DMS79 (cell line): Measurements from ENCODE around the gene PCP4L1.

Source experiments
- DNase-seq: peaks from one replicate; lab custom pipeline; 2025; lab: John Stamatoyannopoulos, UW

Gene PCP4L1

DNA sequence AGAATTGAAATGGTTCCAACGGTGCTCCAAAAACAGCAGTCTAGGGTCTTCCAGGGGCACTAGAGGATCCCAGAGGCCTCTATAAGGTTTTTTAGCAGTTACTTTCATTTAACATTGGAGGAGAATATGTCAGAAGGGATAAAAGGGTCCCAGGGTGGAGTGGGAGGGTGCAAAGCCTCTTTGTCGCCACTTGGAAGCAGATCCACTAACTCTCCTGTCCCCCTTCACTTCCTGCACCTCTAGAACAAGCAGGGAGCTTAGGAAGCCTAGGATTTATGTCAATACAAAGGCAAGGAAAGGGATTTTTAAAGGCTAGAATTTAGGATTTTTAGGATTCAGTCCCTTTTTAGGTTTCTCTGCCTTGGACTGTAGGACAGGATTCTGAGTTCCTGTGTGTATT lies 8.3 kb downstream of the PCP4L1 start:
- DNase-seq: no peak

DNA sequence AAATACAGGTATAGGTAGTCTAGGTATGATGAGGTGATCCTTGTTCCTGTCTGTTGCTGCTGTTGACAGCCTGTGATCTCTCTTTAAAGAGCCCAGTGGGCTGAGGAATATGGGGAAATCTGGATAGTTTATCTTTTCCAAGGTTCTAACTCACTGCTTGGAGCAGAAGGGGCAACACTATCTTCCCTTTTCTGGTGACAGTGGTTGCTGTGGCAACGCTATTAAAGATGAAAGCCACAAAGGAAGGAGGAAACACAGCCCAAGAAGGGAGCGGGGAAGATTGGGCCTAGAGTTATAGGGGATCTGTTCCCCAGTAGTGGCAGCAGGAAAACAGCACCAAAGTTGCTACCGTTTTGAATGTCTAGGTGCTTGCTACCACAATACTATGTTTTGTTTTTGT lies 8.8 kb downstream of the PCP4L1 start:
- no peak for DNase-seq

GRCh38 chr1:161273402-161273801 lies 14.9 kb downstream of the PCP4L1 start:
- DNase-seq: no peak

DNA sequence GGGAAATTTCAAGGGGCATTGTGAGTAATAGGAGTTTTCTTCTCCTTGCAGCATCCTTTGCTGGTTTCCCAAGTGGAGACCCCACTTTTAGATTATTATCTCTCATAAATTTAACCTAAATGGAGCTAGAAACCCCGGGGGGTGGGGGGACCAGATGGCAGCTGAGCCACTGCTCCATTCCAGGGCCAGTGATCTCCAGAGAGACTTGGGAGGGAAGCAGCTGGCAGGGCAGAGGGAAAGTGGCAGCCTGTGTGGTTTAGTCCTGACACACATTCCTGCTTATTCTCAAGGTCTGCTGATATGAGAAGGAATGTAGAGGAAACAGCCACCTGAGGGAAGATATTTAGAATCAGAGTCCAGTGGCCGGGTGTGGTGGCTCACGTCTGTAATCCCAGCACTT lies 16.3 kb downstream of the PCP4L1 start:
- no peak for DNase-seq

- no peak for DNase-seq
Measured at GRCh38 chr1:161282991-161283390, 24.4 kb downstream of the PCP4L1 start.

DNA sequence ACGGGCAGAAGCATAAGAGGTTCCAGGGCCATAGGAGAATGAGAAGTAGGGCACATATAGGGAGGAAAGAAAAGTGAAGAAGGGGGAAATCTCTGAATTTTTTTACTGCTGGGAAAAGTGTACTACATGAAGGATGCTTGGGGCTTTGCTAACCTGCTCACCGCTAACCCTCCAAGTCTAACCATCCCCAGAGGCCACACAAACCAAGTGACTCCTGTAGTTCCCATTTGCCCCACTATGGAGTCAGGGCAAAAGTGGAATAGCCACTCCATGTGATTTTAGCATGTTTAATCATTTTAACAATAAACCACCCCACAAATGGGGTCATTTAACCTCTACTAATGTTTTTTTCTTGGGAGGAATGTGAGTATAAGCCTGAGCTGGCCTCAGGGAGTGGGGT lies 26.6 kb downstream of the PCP4L1 start:
- no peak for DNase-seq

- DNase-seq: no peak
Measured at GRCh38 chr1:161285521-161285920, 27.0 kb downstream of the PCP4L1 start.

GRCh38 chr1:161287482-161288054 lies 29.0 kb downstream of the PCP4L1 start:
- no peak for DNase-seq

DNA sequence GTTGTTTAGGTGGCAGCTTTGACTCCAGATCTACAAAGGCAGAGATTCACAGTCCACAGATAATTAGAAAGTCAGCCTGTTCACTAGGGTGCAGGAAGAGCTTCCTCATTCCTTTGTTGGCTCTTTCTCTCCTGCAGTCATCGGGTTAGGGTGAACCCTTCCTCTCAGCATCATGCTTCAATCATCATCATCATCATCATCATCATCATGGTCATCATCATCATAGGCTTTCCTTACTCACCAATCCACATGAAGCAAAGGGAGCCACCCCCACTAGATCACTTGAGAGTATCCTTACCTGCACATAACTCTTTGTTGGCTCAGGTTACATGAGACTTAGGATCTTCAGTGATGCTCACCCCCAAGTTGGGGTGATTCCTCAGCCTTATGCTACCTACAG lies 32.2 kb downstream of the PCP4L1 start:
- no peak for DNase-seq

- no peak for DNase-seq
Measured at GRCh38 chr1:161297415-161297814, 38.9 kb downstream of the PCP4L1 start.

DNA sequence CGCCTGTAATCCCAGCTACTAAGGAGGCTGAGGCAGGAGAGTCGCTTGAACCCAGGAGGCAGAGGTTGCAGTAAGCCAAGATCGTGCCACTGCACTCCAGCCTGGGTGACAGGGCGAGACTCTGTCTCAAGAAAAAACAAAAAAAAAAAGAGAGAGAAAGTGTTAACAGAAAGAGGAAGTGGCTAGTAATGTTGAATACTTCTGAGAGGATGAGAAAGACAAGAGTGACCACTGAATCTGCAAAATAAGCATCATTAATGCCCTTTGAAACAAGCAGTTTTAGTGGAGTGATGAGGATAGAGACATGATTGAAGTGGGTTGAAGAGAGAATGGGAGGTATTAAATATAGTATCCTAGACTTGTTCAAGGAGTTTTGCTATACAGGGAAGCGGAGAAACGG lies 39.6 kb downstream of the PCP4L1 start:
- DNase-seq: no peak

GRCh38 chr1:161299347-161299746 lies 40.8 kb downstream of the PCP4L1 start:
- no peak for DNase-seq

GRCh38 chr1:161300478-161300877 lies 41.9 kb downstream of the PCP4L1 start:
- DNase-seq: no peak

DNA sequence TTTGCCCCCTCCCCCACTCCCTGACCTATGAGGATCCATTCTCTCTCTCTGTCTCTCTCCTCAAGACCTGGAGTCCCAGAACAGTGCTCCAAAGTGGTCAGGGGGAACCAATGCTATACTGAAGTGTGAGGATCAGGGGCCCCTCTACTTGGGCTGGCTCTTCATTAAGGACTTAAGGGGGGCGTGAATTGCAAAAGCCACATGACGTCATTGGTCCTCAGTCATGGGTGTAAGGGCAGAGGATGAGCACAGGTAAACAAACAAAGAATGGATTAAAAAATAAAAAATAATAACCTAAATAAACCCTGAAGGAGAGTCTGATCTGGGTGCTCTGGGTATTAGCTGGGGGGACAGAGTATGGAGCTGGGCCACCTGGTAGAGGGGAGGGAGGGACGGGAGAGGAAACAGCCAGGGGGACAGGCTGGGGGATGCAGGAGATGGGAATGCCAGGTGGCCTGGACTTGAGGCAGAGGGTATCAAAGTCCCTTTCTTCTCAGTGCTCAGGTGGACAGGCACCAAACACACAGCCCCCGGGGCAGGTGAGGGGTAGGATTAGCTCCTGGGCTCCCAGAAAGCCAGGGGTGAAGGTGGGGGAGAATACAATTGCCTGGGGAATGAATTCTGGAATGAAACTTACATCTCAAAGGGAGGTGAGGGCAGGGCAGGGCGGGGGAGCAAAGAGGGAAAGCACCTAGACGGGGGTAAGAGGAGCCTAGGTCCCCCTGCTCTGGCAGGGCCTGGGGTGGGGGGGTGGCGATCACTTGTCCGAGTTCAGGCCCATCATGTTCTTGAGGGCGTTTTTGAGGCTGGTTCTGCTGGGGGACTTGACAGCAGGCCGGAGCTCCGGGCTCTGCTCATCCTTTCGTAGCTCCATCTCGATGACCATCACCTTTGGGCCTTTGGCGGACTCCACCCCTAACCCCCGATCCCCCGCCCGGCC lies 46.7 kb downstream of the PCP4L1 start:
- DNase-seq: no peak

DNA sequence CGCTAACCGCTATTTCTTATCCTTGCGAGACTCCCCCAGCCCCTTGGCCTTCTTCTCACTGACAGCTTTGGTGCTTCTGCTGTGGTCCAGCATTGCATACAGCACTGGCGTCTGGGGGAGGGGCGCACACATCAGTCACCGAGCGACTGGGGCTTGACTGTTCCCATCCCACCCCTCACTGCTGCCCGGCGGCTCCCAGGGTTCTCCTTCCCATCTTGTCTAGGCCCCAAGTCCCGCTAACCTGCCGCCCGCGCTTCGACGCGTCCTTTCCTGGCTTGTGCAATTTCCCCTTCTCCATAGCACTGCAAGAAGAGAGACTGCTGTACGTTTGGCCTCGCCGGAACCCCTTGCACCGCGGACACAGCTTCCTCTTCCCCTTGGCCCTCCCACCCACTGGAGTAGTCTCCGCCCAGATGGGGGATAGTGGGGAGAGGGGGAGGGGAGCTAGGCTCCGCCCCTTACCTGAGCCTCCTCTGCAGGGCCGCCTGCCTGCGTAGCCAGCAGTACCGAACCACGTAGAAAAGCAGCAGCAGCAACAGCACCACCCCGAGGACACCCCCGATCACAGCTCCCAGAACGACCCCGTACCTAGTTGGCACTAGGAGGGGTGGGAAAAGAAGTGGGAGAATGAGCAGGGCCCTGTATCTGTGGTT lies 47.4 kb downstream of the PCP4L1 start:
- DNase-seq: peak; percentile 26

DNA sequence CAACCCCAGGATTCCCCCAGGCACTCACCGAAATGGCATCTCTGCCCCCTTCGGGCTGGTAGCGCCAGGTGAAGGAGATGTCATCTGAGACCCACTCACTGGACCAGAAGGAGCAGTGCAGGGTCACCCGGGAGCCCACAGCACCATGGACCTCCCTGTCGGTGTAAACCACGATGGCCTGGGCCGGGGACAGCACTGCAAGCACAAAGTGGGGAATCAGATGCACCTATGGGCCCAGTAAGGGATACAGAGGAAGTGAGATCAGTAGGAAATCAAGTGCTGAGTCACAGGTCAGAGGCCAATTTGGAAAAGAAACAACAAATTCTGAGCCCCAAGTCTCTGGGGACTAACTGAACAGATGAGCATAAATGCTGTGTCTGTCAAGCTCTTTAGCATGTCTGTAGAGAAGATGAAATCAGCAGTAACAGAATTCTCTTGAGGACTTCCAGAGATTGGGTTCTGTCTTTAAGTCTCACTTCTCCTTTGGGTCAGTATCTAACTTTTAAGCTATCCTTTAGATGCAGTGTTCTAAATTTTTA lies 48.8 kb downstream of the PCP4L1 start:
- DNase-seq: no peak

DNA sequence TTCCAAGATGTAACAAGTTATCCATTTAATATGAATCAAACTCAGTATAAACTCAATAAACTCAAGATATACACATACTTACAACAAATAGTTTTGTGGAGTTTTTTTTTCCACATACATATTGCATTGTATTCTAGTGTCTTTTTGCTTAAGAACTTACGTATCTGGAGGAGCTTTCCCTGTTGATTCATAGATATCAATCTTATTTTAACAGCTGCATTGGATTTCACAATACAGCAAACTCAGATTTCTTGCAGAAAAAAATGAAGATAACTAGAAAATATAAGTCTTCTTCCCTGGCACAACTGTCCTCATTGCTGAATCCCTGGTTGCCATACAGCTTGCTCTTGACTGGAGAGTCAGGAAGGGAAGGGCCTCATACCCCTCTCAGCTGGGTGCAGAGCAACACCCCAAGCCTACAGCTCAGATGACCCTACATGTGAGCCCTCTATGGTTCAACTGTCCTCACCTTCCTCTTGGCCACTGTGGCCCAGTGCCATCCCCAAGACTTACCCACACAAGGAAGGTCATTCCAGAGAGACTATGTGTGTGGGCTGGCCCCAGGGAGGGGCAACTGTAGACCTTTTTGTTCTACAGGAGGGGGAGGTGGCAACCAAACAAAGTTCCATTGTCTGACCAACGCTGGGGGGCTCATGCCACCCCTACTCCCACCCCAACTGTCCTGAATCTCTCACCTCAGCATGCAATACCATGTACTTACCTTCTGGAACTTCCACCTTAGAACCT lies 49.5 kb downstream of the PCP4L1 start:
- no peak for DNase-seq

DNA sequence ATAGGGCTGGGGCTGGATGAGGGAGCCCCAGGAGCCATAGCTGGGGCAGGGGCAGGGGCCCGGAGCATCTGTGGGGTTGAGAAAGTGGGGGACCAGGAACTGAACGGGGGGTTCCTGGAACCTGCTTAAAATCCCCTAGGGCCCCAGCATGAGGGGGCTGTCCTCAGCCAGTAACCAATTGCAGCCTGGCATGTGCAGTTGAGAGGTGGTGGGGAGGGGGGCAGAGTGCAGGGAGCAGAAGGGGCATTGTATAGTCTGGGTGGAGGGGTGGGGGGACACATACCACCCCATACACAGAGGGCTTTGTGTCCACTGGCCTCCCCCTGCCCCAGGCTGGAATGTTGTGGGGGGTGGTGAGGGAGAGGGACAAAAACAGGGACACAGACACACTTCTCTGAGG lies 51.3 kb downstream of the PCP4L1 start, which contains the start of gene MPZ:
MPZ (minus strand) TSS at position 101 of the 400 bp plus-strand sequence; CDS start at position 38, 63 bp downstream.
- no peak for DNase-seq

- DNase-seq: no peak
Measured at GRCh38 chr1:161311595-161312181, 53.1 kb downstream of the PCP4L1 start.

DNA sequence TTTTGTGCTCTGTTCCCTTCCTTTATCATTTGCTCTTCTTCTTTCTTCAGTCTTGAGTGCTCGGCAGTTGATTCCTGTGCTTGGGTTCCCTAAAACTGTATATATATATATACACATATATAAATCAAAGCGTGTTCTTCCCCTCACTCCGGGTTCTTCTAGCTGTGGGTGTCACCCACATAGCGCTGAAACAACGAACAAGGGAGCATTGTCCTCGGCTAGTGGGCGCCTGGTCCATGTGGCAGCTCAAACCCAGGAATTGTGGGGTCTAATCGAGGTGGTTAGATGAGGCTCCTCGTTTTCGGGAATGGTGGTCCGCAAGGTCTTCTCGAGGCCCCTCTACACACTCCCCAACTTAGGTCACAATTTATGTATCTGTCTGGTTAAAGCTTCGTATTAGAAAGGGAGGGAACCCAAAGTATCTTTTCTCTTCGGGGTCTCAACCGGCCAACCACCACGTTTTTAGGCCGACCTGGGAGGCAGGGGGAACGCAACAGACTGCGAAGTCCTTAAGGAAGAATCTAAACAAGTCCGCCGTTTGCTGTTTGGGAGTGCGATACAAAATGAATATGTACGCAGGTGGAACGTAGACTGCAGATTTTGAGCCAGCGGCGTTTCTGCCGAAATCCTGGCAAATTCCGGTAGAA lies 55.1 kb downstream of the PCP4L1 start:
- DNase-seq: no peak
